HG03460 (cell line): Measurements from ENCODE around the gene PCDHGC5.

Experiments
- ATAC-seq: cut with Tn5 transposase; IDR thresholded peaks from one replicate; pipeline ENCODE4 v1.9.1; 2021; ENCODE audit not compliant: unreplicated experiment

PCDHGC5 gene

DNA sequence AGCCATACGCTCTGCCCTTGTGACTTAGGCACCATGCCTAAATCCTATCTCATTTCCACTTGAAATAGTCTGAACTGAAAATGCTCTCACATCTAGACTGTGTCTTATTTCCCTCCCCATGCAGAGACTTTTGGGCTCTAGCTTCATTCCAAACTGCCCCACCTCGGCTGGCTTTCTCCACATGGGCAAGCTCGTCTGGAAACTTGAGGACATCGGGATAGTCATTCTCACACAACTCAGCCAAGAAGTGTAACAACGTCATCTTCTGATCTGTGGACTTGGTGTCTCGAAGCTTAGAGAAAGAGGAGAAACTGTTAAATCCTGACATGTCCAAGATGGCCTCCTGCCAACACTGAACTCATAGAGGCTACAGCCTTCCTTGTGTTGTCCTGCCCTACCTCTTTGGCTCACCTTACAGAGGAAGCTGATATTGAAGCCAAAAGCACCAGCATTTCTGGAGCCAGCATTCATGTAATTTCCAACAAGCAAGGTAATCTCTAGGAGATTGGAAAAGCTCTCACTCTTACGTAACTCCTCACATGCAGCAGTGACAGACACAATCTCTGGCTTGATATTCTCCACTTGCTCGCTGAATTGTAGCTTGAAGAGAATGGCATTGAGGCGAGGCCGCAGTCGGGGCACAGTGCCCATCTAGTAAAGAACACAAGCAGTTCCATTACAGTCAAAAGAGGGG is 39.6 kb downstream of the PCDHGC5 start:
- no peak for ATAC-seq

DNA sequence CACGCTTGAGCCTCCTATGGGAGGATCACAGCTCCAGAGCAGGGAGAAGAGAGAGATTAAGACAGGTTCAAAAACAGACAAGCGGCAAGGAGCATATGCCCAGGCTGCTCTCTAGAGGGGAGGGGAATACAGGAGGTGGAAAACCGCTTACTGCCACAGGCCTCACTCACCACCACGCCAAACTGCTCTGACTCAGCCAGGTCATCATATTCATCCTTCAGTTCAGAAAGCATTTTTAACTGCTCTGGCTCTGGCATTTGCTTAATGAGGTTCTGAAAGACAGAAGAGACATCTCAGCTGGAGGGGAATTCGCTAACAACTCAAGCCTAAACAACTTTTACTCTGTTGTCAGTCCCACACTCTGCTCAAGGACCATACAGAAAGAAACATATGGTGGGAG is 40.1 kb downstream of the PCDHGC5 start:
- peak; percentile 45 for ATAC-seq

DNA sequence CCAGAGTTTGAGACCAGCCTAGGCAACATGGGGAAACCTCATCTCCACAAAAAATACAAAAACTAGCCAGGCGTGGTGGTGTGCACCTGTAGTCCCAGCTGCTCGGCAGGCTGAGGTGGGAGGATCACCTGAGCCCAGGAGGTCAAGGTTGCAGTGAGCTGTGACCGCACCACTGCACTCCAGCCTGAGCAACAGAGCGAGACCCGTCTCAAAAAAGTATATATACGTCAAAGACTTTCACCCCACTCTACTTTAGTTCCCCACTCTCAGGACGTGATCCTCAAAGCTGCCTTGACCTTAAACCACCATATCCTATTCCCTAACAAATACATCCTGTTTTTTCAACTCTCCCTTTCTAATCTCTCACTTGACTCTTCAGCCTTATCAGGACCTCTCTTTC is 41.0 kb downstream of the PCDHGC5 start:
- ATAC-seq, result no peak

DNA sequence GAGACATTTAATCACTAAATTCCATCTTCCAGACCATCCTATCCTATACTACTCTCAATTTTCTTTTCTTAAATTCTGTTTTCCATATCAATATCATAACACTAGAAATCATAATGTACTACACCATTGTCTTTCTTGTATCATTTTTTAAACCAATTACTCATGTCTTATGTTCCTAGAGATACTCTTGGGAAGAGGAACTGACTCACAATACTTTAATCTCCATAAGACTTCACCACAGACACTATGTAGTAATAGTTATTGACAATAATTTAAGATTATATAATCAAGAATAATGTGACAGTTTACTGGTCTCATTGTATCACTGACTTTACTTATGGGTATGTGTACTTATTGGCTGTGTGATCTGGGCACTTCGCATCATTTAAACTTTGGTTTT is 43.8 kb downstream of the PCDHGC5 start:
- no peak for ATAC-seq

DNA sequence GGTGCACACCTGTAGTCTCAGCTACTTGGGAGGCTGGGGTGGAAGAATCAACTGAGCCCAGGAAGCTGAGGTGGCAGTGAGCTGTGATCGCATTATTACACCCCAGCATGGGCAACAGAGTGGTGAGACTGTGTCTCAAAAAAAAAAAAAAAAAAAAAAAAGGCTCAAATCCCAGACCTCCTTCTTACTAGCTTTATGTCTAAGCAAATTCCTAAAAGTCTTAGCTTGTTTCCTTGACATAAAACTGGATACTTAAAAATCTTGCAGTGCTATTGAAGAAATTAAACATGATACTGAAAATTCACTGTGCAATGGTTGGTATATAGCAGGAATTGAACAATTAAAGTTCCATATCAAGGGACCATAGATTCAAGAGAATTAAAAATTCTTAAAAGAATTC is 45.0 kb downstream of the PCDHGC5 start:
- ATAC-seq, result no peak

DNA sequence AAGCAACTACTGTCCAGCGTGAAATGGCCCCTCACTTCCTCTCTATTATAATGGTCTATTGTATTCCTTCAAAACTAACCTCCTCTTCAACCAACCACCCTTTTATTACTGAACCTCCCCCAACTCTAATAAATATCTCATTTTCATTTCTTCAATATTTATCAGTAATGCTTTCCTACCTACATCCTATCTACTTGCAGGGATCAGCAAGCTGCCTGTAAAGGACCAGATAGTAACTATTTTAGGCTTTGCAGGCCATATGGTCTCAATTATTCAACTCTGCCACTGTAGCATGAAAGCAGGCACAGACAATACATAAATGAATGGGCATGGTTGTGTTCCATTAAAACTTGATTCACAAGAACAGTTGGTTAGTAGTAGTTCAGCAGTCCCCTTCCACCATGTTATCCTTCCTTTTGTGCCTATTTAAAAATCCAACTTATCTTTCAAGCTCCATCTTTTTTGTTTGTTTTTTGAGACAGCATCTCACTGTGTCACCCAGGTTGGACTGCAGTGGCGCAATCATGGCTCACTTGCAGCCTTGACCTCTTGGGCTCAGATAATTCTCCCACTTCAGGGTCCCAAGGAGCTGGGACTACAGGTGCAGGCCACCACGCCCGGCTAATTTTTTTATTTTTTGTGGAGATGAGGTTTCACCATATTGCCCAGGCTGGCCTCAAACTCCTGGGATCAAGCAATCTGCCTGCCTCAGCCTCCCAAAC is 45.8 kb downstream of the PCDHGC5 start:
- no peak for ATAC-seq
